Endothelial cell (in vitro differentiated cells): ENCODE measurements around the gene CNGA2. TPM values are rescaled to one million over a fixed set of nuclear protein-coding genes. Genes with fewer than 3 reads are reported as not detected.
"Not testable (repeated sequence)": the region's sequence is repeated elsewhere in the genome, so short reads cannot be mapped to it uniquely, and the experiment has no call there.

Source experiments
- DNase-seq: peaks from one replicate; pipeline ENCODE4 v3.0.0; 2021; ENCODE audit warnings: low spot score
- H3K27ac Mint-ChIP-seq: one replicate; pipeline ENCODE4 v1.8.0; 2021; ENCODE audit warnings: mixed read lengths, inconsistent platforms; ENCODE audit not compliant: unreplicated experiment
- H3K27me3 Mint-ChIP-seq: one replicate; pipeline ENCODE4 v1.8.0; 2021; ENCODE audit warnings: mild to moderate bottlenecking, moderate library complexity, mixed read lengths, inconsistent platforms; ENCODE audit not compliant: unreplicated experiment
- H3K36me3 Mint-ChIP-seq: one replicate; pipeline ENCODE4 v1.8.0; 2021; ENCODE audit warnings: mild to moderate bottlenecking, low read depth, mixed read lengths, inconsistent platforms; ENCODE audit not compliant: unreplicated experiment
- H3K4me1 Mint-ChIP-seq: one replicate; pipeline ENCODE4 v1.8.0; 2021; ENCODE audit warnings: mild to moderate bottlenecking, mixed read lengths, inconsistent platforms; ENCODE audit not compliant: unreplicated experiment
- H3K4me3 Mint-ChIP-seq: one replicate; pipeline ENCODE4 v1.8.0; 2021; ENCODE audit warnings: mild to moderate bottlenecking, mixed read lengths, inconsistent platforms; ENCODE audit not compliant: unreplicated experiment
- H3K9me3 Mint-ChIP-seq: one replicate; pipeline ENCODE4 v1.8.0; 2021; ENCODE audit warnings: mixed read lengths, inconsistent platforms; ENCODE audit not compliant: unreplicated experiment
- total RNA-seq: library from RNA; stranded (reverse); fragmentation: NEBNext Ultra II Directional; extraction: Animal tissue kit (Norgen Biotek cat#: 25700); gene quantifications from one replicate; pipeline ENCODE4 v1.2.1, GENCODE V29; 2021; ENCODE audit not compliant: unreplicated experiment
- TF ChIP-seq, protein P1 (sequence below): fragments of 200-600 bp; sonication (generic); IDR thresholded peaks from one replicate; pipeline ENCODE4 v1.5.0; 2021; ENCODE audit warnings: antibody characterized with exemption; ENCODE audit not compliant: unreplicated experiment

The CNGA2 gene
- total RNA-seq, 1 donor from 2014 or later = not detected

- Mint-ChIP-seq H3K27me3 (peaks cover 7% of the 10 kb centered on the region), H3K9me3 (no peaks in the 10 kb centered on the region), H3K36me3 (no peaks in the 10 kb centered on the region), H3K27ac (no peak within 1 kb of the TSS), H3K4me1 (peaks cover 3% of the 10 kb centered on the region), H3K4me3 (peak within 1 kb of the TSS; percentile 87)
- TF ChIP-seq, protein P1, sequence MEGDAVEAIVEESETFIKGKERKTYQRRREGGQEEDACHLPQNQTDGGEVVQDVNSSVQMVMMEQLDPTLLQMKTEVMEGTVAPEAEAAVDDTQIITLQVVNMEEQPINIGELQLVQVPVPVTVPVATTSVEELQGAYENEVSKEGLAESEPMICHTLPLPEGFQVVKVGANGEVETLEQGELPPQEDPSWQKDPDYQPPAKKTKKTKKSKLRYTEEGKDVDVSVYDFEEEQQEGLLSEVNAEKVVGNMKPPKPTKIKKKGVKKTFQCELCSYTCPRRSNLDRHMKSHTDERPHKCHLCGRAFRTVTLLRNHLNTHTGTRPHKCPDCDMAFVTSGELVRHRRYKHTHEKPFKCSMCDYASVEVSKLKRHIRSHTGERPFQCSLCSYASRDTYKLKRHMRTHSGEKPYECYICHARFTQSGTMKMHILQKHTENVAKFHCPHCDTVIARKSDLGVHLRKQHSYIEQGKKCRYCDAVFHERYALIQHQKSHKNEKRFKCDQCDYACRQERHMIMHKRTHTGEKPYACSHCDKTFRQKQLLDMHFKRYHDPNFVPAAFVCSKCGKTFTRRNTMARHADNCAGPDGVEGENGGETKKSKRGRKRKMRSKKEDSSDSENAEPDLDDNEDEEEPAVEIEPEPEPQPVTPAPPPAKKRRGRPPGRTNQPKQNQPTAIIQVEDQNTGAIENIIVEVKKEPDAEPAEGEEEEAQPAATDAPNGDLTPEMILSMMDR = no peak
- DNase-seq = peak; percentile 22
Measured at GRCh38 chrX:151694661-151695582, 39.6 kb upstream of the CNGA2 start, which contains the start of gene PRRG3. PRRG3 (plus strand) TSS chrX:151695458; CDS start chrX:151698815, 3,357 bp downstream.

DNA sequence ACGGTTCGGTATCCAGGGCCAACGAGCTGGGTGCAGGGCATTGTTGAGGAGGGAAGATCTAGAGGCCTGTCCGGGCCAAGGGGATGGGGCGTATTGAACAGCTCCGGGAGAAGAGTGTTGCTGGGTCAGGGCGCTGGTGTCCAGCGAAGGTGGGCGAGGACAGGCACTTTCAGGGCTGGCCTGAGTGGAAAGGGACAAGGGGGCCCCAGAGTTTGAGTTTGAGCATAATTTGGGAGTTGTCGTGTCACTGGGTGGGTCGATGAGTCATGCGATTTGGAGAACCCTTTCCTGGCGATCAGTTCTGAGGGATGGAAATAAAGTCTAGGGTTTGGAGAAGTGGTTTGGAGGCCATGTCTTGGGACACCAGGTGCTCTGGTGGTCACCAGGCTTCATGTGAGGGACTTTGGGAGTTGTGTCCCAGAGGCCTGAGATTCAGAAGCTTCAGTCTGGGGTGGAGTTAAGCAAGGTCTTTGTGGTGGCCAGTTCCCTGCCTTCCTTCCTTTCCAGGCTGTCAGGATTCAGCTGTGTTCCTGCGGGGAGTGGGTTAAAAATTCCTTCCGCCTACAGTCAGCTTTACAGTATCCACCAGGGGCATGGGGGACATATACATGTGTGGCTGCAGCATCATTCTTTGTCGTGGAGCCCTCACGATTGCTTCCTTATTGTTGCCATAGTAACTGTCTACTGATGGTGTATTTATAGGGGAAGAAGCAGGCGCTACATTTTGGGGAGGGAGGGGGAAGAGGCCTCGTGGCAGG lies 38.8 kb upstream of the CNGA2 start:
- Mint-ChIP-seq H3K27ac (no peak overlapping the region), H3K9me3 (no peaks in the 10 kb centered on the region)

DNA sequence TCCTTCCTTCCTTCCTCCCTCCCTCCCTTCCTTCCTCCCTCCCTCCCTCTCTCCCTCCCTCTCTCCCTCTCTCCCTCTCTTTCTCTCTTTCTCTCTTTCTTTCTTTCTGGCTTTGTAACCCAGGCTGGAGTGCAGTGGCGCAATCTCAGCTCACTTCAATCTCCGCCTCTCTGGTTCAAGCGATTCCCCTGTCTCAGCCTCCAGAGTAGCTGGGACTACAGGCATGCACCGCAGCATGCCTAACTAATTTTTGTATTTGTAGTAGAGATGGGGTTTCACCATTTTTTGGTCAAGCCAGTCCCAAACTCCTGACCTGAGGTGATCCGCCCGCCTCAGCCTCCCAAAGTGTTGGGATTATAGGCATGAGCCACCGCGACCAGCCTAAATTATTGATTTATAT lies 37.5 kb upstream of the CNGA2 start:
- H3K27me3 Mint-ChIP-seq, H3K36me3 Mint-ChIP-seq, H3K4me1 Mint-ChIP-seq, DNase-seq, H3K4me3 Mint-ChIP-seq, H3K9me3 Mint-ChIP-seq, H3K27ac Mint-ChIP-seq: not testable (repeated sequence)

More for the DNA sequence above, 38.8 kb upstream of the CNGA2 start:
- Mint-ChIP-seq H3K4me3 (peak overlapping the region; percentile 87), H3K36me3 (no peaks in the 10 kb centered on the region), H3K4me1 (peaks cover 3% of the 10 kb centered on the region), H3K27me3 (peaks cover 7% of the 10 kb centered on the region)
- no peak for DNase-seq
- TF ChIP-seq, protein P1 = no peak

GRCh38 chrX:151697522-151697921 lies 37.0 kb upstream of the CNGA2 start:
- Mint-ChIP-seq H3K27me3 (peaks cover 9% of the 10 kb centered on the region), H3K36me3 (no peaks in the 10 kb centered on the region), H3K27ac (no peak overlapping the region), H3K9me3 (no peaks in the 10 kb centered on the region), H3K4me1 (peaks cover 3% of the 10 kb centered on the region), H3K4me3 (no peak overlapping the region)
- no peak for DNase-seq
- TF ChIP-seq, protein P1 = no peak

DNA sequence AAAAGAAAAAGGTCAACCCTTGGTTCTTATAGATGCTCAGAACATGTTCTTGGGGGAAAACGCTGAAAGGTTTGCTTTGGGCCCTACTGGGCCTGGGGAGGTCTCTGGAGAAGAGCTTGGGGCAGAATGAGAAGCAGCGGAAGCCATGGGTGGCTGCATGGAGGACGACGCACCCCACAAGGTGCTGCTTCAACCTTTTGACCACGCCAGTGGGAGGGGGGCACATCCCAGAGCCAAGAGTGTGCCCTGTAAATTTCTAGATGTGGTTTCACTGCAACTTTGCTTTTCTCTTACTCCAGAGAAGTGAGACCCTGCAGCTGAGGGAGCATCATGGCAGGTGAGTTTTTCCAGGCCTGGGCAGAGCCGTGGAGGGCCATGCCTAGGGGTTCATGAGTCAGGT lies 36.1 kb upstream of the CNGA2 start:
- peaks cover 9% of the 10 kb centered on the region for H3K27me3 Mint-ChIP-seq
- H3K9me3 Mint-ChIP-seq = no peaks in the 10 kb centered on the region
- H3K4me3 Mint-ChIP-seq = no peak overlapping the region
- DNase-seq = no peak
- H3K27ac Mint-ChIP-seq = no peak overlapping the region
- peaks cover 3% of the 10 kb centered on the region for H3K4me1 Mint-ChIP-seq
- TF ChIP-seq, protein P1 = no peak
- H3K36me3 Mint-ChIP-seq = no peaks in the 10 kb centered on the region
